ENCODE results near the gene PGRMC1.
A peak's percentile ranks its signal among the peaks of the same experiment; 100 is the strongest.
"Not testable (repeated sequence)": the region's sequence is repeated elsewhere in the genome, so short reads cannot be mapped to it uniquely, and the experiment has no call there.

PGRMC1 gene

DNA sequence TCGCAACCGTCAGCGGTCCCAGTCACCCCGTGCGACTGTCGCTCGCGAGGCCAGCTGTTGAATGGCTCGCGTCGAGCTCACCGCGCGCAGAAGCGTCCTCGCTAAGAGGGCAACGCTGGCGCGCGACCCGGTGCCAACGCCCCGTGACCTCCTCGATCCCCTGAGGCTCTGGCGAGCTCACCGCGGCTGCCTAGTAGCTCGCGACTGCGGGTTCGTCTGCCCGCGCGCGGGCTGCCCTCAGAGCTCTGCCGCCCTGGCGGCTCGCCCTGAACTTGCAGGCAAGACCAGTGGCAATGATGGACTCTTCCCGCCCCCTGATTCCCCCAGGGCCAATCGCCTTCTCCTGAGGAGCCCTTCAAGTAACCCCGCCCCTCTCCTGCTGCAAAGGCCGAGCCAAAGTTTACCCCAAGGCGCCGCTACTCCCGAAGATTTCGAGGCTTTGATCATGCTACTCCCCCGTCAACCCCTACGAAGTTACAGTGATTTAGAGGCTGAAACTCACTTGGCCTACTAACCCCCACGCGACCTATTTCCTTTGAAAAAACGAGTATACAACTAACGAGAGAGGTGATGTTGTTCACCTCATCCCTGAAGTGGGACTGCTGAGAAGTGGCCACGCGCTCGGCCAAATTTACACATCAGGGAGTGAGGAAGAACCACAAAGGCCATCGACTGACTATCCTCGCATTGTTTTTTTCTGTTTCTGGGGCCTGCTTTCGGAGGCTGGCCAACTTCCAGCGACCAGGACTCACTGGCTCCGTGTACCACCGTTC, 37.5 kb downstream of the PGRMC1 start:
- no peak for DNase-seq (ENCODE audit: low read depth)
- TF ChIP-seq MYC (IDR thresholded peaks at IDR 0.05; ENCODE audit: low read depth, low read length) (no peak), CTCF (IDR thresholded peaks at IDR 0.05; ENCODE audit: low read depth, low read length) (no peak), POLR2A (IDR thresholded peaks at IDR 0.05; ENCODE audit: extremely low read depth, insufficient read length) (no peak)
- TF ChIP-seq, protein P1, sequence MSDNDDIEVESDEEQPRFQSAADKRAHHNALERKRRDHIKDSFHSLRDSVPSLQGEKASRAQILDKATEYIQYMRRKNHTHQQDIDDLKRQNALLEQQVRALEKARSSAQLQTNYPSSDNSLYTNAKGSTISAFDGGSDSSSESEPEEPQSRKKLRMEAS (IDR thresholded peaks at IDR 0.05; ENCODE audit: low read depth, low read length) = no peak
- no peak overlapping the region for H3K4me3 ChIP-seq (ENCODE audit: low read depth, low read length)

DNA sequence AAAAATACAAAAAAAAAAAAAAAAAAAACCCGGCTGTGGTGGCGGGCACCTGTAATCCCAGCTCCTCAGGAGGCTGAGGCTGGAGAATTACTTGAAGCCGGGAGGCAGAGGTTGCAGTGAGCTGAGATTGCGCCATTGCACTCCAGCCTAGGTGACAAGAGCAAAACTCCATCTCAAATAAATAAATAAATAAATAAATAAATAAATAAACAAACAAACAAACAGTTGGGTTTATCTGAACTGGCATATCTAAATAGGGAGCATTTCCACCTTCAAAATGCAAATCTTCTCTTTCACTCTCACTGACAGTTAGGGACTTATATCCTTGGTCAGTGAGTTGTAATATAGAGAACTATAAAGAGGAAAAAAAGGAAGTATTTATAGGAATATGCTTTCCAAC, 46.3 kb downstream of the PGRMC1 start:
- not testable (repeated sequence) for H3K4me3 ChIP-seq (ENCODE audit: low read depth, low read length); DNase-seq (ENCODE audit: low read depth)

GRCh38 chrX:119288890-119289393, 52.9 kb downstream of the PGRMC1 start:
- no peak for TF ChIP-seq POLR2A (IDR thresholded peaks at IDR 0.05; ENCODE audit: extremely low read depth, insufficient read length)
- peak; percentile 22 for TF ChIP-seq CTCF (IDR thresholded peaks at IDR 0.05; ENCODE audit: low read depth, low read length)
- TF ChIP-seq MYC (IDR thresholded peaks at IDR 0.05; ENCODE audit: low read depth, low read length) = no peak
- DNase-seq (ENCODE audit: low read depth) = peak; percentile 10
- no peak overlapping the region for H3K4me3 ChIP-seq (ENCODE audit: low read depth, low read length)

DNA sequence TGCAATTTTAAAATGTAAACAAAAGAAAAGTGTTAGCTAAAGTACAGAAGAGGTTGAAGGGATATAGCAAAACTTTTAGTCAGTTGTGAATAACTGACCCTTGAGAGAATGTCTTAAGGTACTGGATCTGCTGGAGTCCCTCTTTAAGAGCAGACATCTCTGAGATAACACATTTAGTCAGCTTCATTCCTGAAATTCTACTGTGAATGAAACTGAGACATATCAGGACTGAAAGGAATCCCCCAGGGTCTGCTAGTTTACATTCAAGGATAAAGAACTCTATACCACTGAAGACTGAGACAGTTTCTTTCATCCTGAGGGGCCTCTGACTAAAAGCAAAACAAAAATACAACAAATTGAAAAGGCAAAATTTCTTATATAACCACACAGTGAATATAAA, 54.4 kb downstream of the PGRMC1 start:
- no peak overlapping the region for H3K4me3 ChIP-seq (ENCODE audit: low read depth, low read length)
- TF ChIP-seq CTCF (IDR thresholded peaks at IDR 0.05; ENCODE audit: low read depth, low read length) (no peak), MYC (IDR thresholded peaks at IDR 0.05; ENCODE audit: low read depth, low read length) (no peak), POLR2A (IDR thresholded peaks at IDR 0.05; ENCODE audit: extremely low read depth, insufficient read length) (no peak)
- TF ChIP-seq, protein P1 (IDR thresholded peaks at IDR 0.05; ENCODE audit: low read depth, low read length) = no peak
- DNase-seq (ENCODE audit: low read depth) = no peak

GRCh38 chrX:119291246-119291645, 55.2 kb downstream of the PGRMC1 start:
- DNase-seq (ENCODE audit: low read depth); H3K4me3 ChIP-seq (ENCODE audit: low read depth, low read length): not testable (repeated sequence)

GRCh38 chrX:119292445-119292844, 56.4 kb downstream of the PGRMC1 start:
- TF ChIP-seq MYC (IDR thresholded peaks at IDR 0.05; ENCODE audit: low read depth, low read length) = no peak
- no peak for TF ChIP-seq POLR2A (IDR thresholded peaks at IDR 0.05; ENCODE audit: extremely low read depth, insufficient read length)
- peak; percentile 7 for TF ChIP-seq CTCF (IDR thresholded peaks at IDR 0.05; ENCODE audit: low read depth, low read length)
- TF ChIP-seq, protein P1 (IDR thresholded peaks at IDR 0.05; ENCODE audit: low read depth, low read length) = no peak
- peak; percentile 7 for DNase-seq (ENCODE audit: low read depth)
- H3K4me3 ChIP-seq (ENCODE audit: low read depth, low read length) = no peak overlapping the region

All from NB4 (cell line).